Endothelial cell of umbilical vein (primary cell): ENCODE data around the gene NR2E1. TPM values are rescaled to one million over a fixed set of nuclear protein-coding genes. Genes with fewer than 3 reads are reported as not detected.

Experiments used
- BruUV-seq: library from RNA; stranded (reverse); fragments of 400-500 nt; replicated peaks from 2 replicates; lab custom pipeline; 2021; lab: Mats Ljungman, UMichigan
- CTCF ChIA-PET: fragments of 300-600, 350-600 bp; sonication (Branson Sonifier 250); formaldehyde crosslinking; loops from one replicate; lab custom pipeline; 2021; ENCODE audit warnings: antibody characterized with exemption, inconsistent platforms; lab: Charles Lee
- POLR2A ChIA-PET: fragments of 300-600, 350-600 bp; sonication (Branson Sonifier 250); formaldehyde crosslinking; loops from one replicate; lab custom pipeline; 2021; ENCODE audit warnings: antibody characterized with exemption, inconsistent platforms; lab: Charles Lee
- DNase-seq: peaks from one replicate; pipeline ENCODE4 v3.0.0-alpha.2; 2011; ENCODE audit warnings: low read depth, low spot score
- FAIRE-seq: peaks from 2 replicates; lab custom pipeline; 2011; peaks lifted over from hg19 to GRCh38; lab: Jason Lieb, UNC
- H2AFZ ChIP-seq: 2 replicates; pipeline ENCODE4 v1.6.0; 2012; ENCODE audit warnings: low read depth, low read length, control low read depth, inconsistent platforms
- H3K27ac ChIP-seq: 2 replicates; pipeline ENCODE4 v1.5.1; 2011; ENCODE audit warnings: low read depth, mild to moderate bottlenecking, control low read depth, low read length, moderate library complexity; ENCODE audit not compliant: insufficient read depth
- H3K27me3 ChIP-seq, 2 experiments: 2 replicates each; pipeline versions ENCODE4 v1.6.0 to v1.6.1; 2011; ENCODE audit warnings: low read length in 2 of 2, mixed read lengths in 1 of 2; ENCODE audit not compliant: control insufficient read depth in 2 of 2, insufficient read depth in 2 of 2
- H3K36me3 ChIP-seq, 2 experiments: 2 replicates in 1 of 2; 3 replicates in 1 of 2; pipeline ENCODE4 v1.5.1; 2011; ENCODE audit warnings: low read length in 2 of 2, mild to moderate bottlenecking in 1 of 2, moderate library complexity in 1 of 2; ENCODE audit not compliant: control insufficient read depth in 2 of 2, insufficient read depth in 2 of 2; ENCODE audit errors: extremely low read depth in 1 of 2
- H3K4me1 ChIP-seq: 3 replicates; pipeline ENCODE4 v1.5.1; 2011; ENCODE audit warnings: mild to moderate bottlenecking, low read length; ENCODE audit not compliant: control insufficient read depth, insufficient read depth; ENCODE audit errors: extremely low read depth
- H3K4me2 ChIP-seq: 2 replicates; pipeline ENCODE4 v1.6.1; 2011; ENCODE audit warnings: low read length, control low read depth, mixed read lengths; ENCODE audit not compliant: insufficient read depth
- H3K4me3 ChIP-seq, 3 experiments: fragments of 200-600 bp in 1 of 3; sonication (generic), shearing (Covaris generic) in 1 of 3; replicated peaks in 1 of 3; 2 replicates each; pipeline ENCODE4 v1.5.1; 2011 to 2016; ENCODE audit warnings: control low read depth in 3 of 3, low read length in 3 of 3, mild to moderate bottlenecking in 2 of 3, inconsistent platforms in 1 of 3, low read depth in 1 of 3, moderate library complexity in 1 of 3; ENCODE audit not compliant: insufficient read depth in 1 of 3
- H3K79me2 ChIP-seq: 2 replicates; pipeline ENCODE4 v1.6.0; 2012; ENCODE audit warnings: low read length, inconsistent platforms; ENCODE audit not compliant: control insufficient read depth, insufficient read depth
- H3K9ac ChIP-seq: replicated peaks from 2 replicates; pipeline ENCODE3; 2011; ENCODE audit warnings: low read length, control low read depth; ENCODE audit not compliant: insufficient read depth; ENCODE audit errors: extremely low read depth
- H3K9me1 ChIP-seq: replicated peaks from 3 replicates; pipeline ENCODE4 v1.6.0; 2011; ENCODE audit warnings: mild to moderate bottlenecking, low read length; ENCODE audit not compliant: control insufficient read depth, insufficient read depth; ENCODE audit errors: extremely low read depth
- H3K9me3 ChIP-seq: replicated peaks from 2 replicates; pipeline ENCODE4 v1.5.1; 2012; ENCODE audit warnings: low read length, inconsistent platforms; ENCODE audit not compliant: control insufficient read depth, insufficient read depth
- H4K20me1 ChIP-seq: replicated peaks from 2 replicates; pipeline ENCODE3; 2011; ENCODE audit warnings: mild to moderate bottlenecking, low read length; ENCODE audit not compliant: control insufficient read depth, insufficient read depth; ENCODE audit errors: extremely low read depth
- CTCF ChIP-seq, 2 donors: IDR thresholded peaks; 1 replicate in 1 of 2; 2 replicates in 1 of 2; pipeline ENCODE4 v1.5.1; 2011; ENCODE audit warnings: low read length in 2 of 2, mild to moderate bottlenecking in 2 of 2, moderate library complexity in 2 of 2, control low read depth in 1 of 2, inconsistent platforms in 1 of 2, low read depth in 1 of 2; ENCODE audit not compliant: insufficient read depth in 1 of 2; ENCODE audit errors: extremely low read depth in 1 of 2
- EZH2 ChIP-seq: IDR thresholded peaks from 2 replicates; pipeline ENCODE4 v1.6.1; 2012; ENCODE audit warnings: borderline replicate concordance, low read depth, mild to moderate bottlenecking, moderate library complexity, low read length, inconsistent platforms; ENCODE audit not compliant: severe bottlenecking
- FOS ChIP-seq: IDR thresholded peaks from 2 replicates; pipeline ENCODE4 v1.6.1; 2011; ENCODE audit warnings: mild to moderate bottlenecking, low read length, moderate library complexity, borderline replicate concordance; ENCODE audit not compliant: insufficient read depth
- GATA2 ChIP-seq: IDR thresholded peaks from 2 replicates; pipeline ENCODE4 v1.7.0; 2011; ENCODE audit warnings: low read depth, mild to moderate bottlenecking, moderate library complexity, mixed read lengths, low read length; ENCODE audit not compliant: insufficient read length, insufficient read depth
- JUN ChIP-seq: IDR thresholded peaks from 2 replicates; pipeline ENCODE4 v1.6.1; 2011; ENCODE audit warnings: borderline replicate concordance, low read depth; ENCODE audit not compliant: insufficient read length, insufficient read depth
- MAX ChIP-seq: IDR thresholded peaks from 2 replicates; pipeline ENCODE4 v1.6.1; 2011; ENCODE audit not compliant: insufficient read depth, insufficient read length
- MYC ChIP-seq: IDR thresholded peaks from one replicate; pipeline ENCODE4 v1.6.1; 2011; ENCODE audit warnings: mild to moderate bottlenecking, low read depth, low read length
- POLR2A ChIP-seq: IDR thresholded peaks from 2 replicates; pipeline ENCODE4 v1.6.1; 2012; ENCODE audit warnings: low read depth, mild to moderate bottlenecking, control low read depth, low read length
- POLR2AphosphoS5 ChIP-seq: IDR thresholded peaks from 2 replicates; pipeline ENCODE4 v1.6.1; 2012; ENCODE audit warnings: low read depth, mild to moderate bottlenecking, control low read depth, low read length, moderate library complexity; ENCODE audit not compliant: insufficient read depth
- dilution Hi-C: fragments of 300-500 bp; cut with MboI; formaldehyde crosslinking; loops from one replicate; pipeline ENCODE4 v1.15.0; 2019; ENCODE audit warnings: low sequenced_read_pairs; ENCODE audit not compliant: extremely low pct_ligation_motif_present
- intact Hi-C: fragments of 100-400 bp; cut with micrococcal nuclease; formaldehyde crosslinking; loops from one replicate; pipeline ENCODE4 v1.10.0; 2022
- polyA plus RNA-seq, 4 experiments: library from polyadenylated mRNA; depleted of rRNA in 3 of 4; stranded (reverse) in 3 of 4; unstranded in 1 of 4; fragments of >200 nt; gene quantifications; 2 replicates each; pipeline versions ENCODE4 v1.2.1 to v1.2.3, GENCODE V29; 2011 to 2012; ENCODE audit warnings: missing spikeins in 1 of 4
- total RNA-seq: library from RNA; stranded (reverse); gene quantifications from 2 replicates; pipeline ENCODE4 v1.2.3, GENCODE V29; 2021

The NR2E1 gene
- total and polyA plus RNA-seq, 2 donors (not counting 3 experiments of a cell fraction or from before 2014, with no cell fraction given): not detected

DNA sequence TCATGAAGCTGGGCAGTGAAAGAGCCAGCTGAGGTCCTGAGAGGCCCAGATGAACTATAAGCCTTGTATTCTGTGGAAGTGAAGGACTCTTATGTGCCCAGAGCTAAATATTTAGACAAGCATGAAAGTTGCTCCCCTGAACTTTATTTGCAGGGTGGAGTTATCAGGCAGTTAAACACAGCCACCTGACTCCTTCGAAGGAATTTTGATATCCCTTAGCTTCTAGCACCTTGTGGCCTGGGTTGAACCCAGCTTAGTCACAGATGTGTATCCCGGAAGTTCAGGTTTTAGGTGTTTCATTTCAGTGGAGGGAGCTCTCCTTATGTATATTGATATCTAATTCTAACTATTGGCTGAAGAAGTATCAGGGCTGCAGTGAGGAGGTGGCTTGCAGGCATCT, 20.4 kb downstream of the NR2E1 start:
- no peaks in the 10 kb centered on the region for H3K79me2 ChIP-seq
- H3K9me3 ChIP-seq: no peaks in the 10 kb centered on the region
- H3K9me1 ChIP-seq: no peaks in the 10 kb centered on the region
- DNase-seq: no peak
- no peak overlapping the region for H3K4me3 ChIP-seq
- TF ChIP-seq FOS: no peak
- no peak for TF ChIP-seq MYC
- TF ChIP-seq POLR2AphosphoS5: no peak
- TF ChIP-seq POLR2A: no peak
- TF ChIP-seq JUN: no peak
- TF ChIP-seq GATA2: no peak
- no peak for TF ChIP-seq CTCF (IDR thresholded peaks at IDR 0.05; ENCODE audit: extremely low read depth in 1 of 2, insufficient read depth in 1 of 2, low read depth in 1 of 2, low read length in 2 of 2)
- TF ChIP-seq MAX: no peak
- TF ChIP-seq EZH2: no peak
- H2AFZ ChIP-seq: no peak overlapping the region
- no peaks in the 10 kb centered on the region for H4K20me1 ChIP-seq
- H3K36me3 ChIP-seq: no peaks in the 10 kb centered on the region
- H3K27me3 ChIP-seq: peaks cover 12 to 17% of the 10 kb centered on the region in 2 experiments
- H3K27ac ChIP-seq: no peak overlapping the region
- no peak overlapping the region for H3K9ac ChIP-seq
- no peak for FAIRE-seq
- dilution Hi-C loops (no loop called here), intact Hi-C loops (no loop called here)
- no peaks in the 10 kb centered on the region for H3K4me1 ChIP-seq
- POLR2A ChIA-PET: no interaction called here
- CTCF ChIA-PET: interaction anchor here (1.2 kb wide), 1 partner anchor 306 kb away, joined by 3 read pairs; no protein-coding TSS in a partner anchor
- BruUV-seq: no TSS peak
- no peak overlapping the region for H3K4me2 ChIP-seq
